HEK293 (cell line): Measurements from ENCODE around the gene PDLIM7.

Experiments used
- CTCF ChIA-PET: fragments of 350-600 bp; formaldehyde crosslinking; extraction: SDS; loops from one replicate; lab custom pipeline; 2021; ENCODE audit warnings: antibody characterized with exemption; lab: Yijun Ruan, JAX
- POLR2A ChIA-PET: fragments of 300-600 bp; formaldehyde crosslinking; extraction: SDS; loops from one replicate; lab custom pipeline; 2020; ENCODE audit warnings: antibody characterized with exemption, inconsistent platforms; lab: Yijun Ruan, JAX
- H3K27ac ChIP-seq: fragments of 200-500 bp; sonication (Bioruptor generic); 2 replicates; pipeline ENCODE4 v1.5.1; 2014; ENCODE audit warnings: low read depth, low read length, control low read depth, inconsistent platforms; ENCODE audit errors: extremely low read depth
- H3K36me3 ChIP-seq, 2 experiments: fragments of 200-500 bp in 1 of 2; sonication (Bioruptor generic) in 1 of 2; 1 replicate in 1 of 2; 2 replicates in 1 of 2; pipeline ENCODE4 v1.5.1; 2014 to 2017; ENCODE audit warnings: inconsistent platforms in 2 of 2, low read length in 2 of 2; ENCODE audit not compliant: control insufficient read depth in 2 of 2, insufficient read depth in 1 of 2
- H3K4me1 ChIP-seq: fragments of 200-500 bp; sonication (Bioruptor generic); 2 replicates; pipeline ENCODE4 v1.5.1; 2014; ENCODE audit warnings: mild to moderate bottlenecking, low read length, inconsistent platforms; ENCODE audit not compliant: control insufficient read depth, insufficient read depth
- H3K4me3 ChIP-seq: 2 replicates; pipeline ENCODE4 v1.5.1; 2011; ENCODE audit warnings: low read depth, mild to moderate bottlenecking, control low read depth, low read length, moderate library complexity
- H3K9me3 ChIP-seq: fragments of 200-500 bp; sonication (Bioruptor generic); 2 replicates; pipeline ENCODE4 v1.5.1; 2014; ENCODE audit warnings: low read depth, low read length, inconsistent platforms; ENCODE audit not compliant: control insufficient read depth, insufficient read depth
- EGR2 ChIP-seq: fragments of 450-650 bp; formaldehyde crosslinking; IDR thresholded peaks from 2 replicates; pipeline ENCODE4 v1.5.1; 2016; ENCODE audit warnings: low read depth, missing biosample characterization, missing genetic modification characterization
- MYNN ChIP-seq: fragments of 450-650 bp; formaldehyde crosslinking; IDR thresholded peaks from 2 replicates; pipeline ENCODE4 v1.5.1; 2016; ENCODE audit warnings: missing biosample characterization, missing genetic modification characterization, borderline replicate concordance
- PATZ1 ChIP-seq: fragments of 450-650 bp; formaldehyde crosslinking; IDR thresholded peaks from 2 replicates; pipeline ENCODE4 v1.5.1; 2016; ENCODE audit warnings: missing biosample characterization, missing genetic modification characterization
- SCRT1 ChIP-seq: fragments of 450-650 bp; formaldehyde crosslinking; IDR thresholded peaks from 2 replicates; pipeline ENCODE4 v1.5.1; 2016; ENCODE audit warnings: missing biosample characterization, missing genetic modification characterization, borderline replicate concordance
- SCRT2 ChIP-seq: fragments of 450-650 bp; formaldehyde crosslinking; IDR thresholded peaks from 2 replicates; pipeline ENCODE4 v1.5.1; 2016; ENCODE audit warnings: missing biosample characterization, missing genetic modification characterization
- SP2 ChIP-seq: fragments of 450-650 bp; formaldehyde crosslinking; IDR thresholded peaks from 2 replicates; pipeline ENCODE4 v1.5.1; 2016; ENCODE audit warnings: missing biosample characterization, missing genetic modification characterization
- SP3 ChIP-seq: fragments of 450-650 bp; formaldehyde crosslinking; IDR thresholded peaks from 2 replicates; pipeline ENCODE4 v1.5.1; 2016; ENCODE audit warnings: missing biosample characterization, missing genetic modification characterization
- ZBTB48 ChIP-seq: fragments of 450-650 bp; formaldehyde crosslinking; IDR thresholded peaks from 2 replicates; pipeline ENCODE4 v1.5.1; 2016; ENCODE audit warnings: missing biosample characterization, missing genetic modification characterization
- ZFHX2 ChIP-seq: fragments of 450-650 bp; formaldehyde crosslinking; conservative IDR thresholded peaks from 2 replicates; pipeline ENCODE4 v1.5.1; 2016; ENCODE audit warnings: missing biosample characterization, missing genetic modification characterization
- ZNF157 ChIP-seq: fragments of 450-650 bp; formaldehyde crosslinking; IDR thresholded peaks from 2 replicates; pipeline ENCODE4 v1.5.1; 2016; ENCODE audit warnings: missing biosample characterization, missing genetic modification characterization
- ZNF366 ChIP-seq: fragments of 450-650 bp; formaldehyde crosslinking; conservative IDR thresholded peaks from 2 replicates; pipeline ENCODE4 v1.5.1; 2016; ENCODE audit warnings: missing biosample characterization, missing genetic modification characterization
- ZNF555 ChIP-seq: fragments of 450-650 bp; formaldehyde crosslinking; conservative IDR thresholded peaks from 2 replicates; pipeline ENCODE4 v1.5.1; 2017; ENCODE audit warnings: missing biosample characterization, mild to moderate bottlenecking, missing genetic modification characterization, inconsistent platforms
- ZNF600 ChIP-seq: fragments of 450-650 bp; formaldehyde crosslinking; IDR thresholded peaks from 2 replicates; pipeline ENCODE4 v1.5.1; 2016; ENCODE audit warnings: missing biosample characterization, missing genetic modification characterization
- ZNF692 ChIP-seq: fragments of 450-650 bp; formaldehyde crosslinking; IDR thresholded peaks from 2 replicates; pipeline ENCODE4 v1.5.1; 2016; ENCODE audit warnings: missing biosample characterization, missing genetic modification characterization
- ZNF776 ChIP-seq: fragments of 450-650 bp; formaldehyde crosslinking; IDR thresholded peaks from 2 replicates; pipeline ENCODE4 v1.5.0; 2017; ENCODE audit warnings: missing biosample characterization, missing genetic modification characterization, borderline replicate concordance
- TF ChIP-seq, protein P1 (sequence below): fragments of 450-650 bp; formaldehyde crosslinking; IDR thresholded peaks from 2 replicates; pipeline ENCODE4 v1.5.1; 2016; ENCODE audit warnings: missing biosample characterization, missing genetic modification characterization
- TF ChIP-seq, protein P2 (sequence below): fragments of 450-650 bp; formaldehyde crosslinking; IDR thresholded peaks from 2 replicates; pipeline ENCODE4 v1.5.1; 2016; ENCODE audit warnings: missing biosample characterization, missing genetic modification characterization, low read depth
- TF ChIP-seq, protein P3 (sequence below): fragments of 450-650 bp; formaldehyde crosslinking; IDR thresholded peaks from 2 replicates; pipeline ENCODE4 v1.5.1; 2016; ENCODE audit warnings: missing biosample characterization, missing genetic modification characterization, borderline replicate concordance

Gene PDLIM7

DNA sequence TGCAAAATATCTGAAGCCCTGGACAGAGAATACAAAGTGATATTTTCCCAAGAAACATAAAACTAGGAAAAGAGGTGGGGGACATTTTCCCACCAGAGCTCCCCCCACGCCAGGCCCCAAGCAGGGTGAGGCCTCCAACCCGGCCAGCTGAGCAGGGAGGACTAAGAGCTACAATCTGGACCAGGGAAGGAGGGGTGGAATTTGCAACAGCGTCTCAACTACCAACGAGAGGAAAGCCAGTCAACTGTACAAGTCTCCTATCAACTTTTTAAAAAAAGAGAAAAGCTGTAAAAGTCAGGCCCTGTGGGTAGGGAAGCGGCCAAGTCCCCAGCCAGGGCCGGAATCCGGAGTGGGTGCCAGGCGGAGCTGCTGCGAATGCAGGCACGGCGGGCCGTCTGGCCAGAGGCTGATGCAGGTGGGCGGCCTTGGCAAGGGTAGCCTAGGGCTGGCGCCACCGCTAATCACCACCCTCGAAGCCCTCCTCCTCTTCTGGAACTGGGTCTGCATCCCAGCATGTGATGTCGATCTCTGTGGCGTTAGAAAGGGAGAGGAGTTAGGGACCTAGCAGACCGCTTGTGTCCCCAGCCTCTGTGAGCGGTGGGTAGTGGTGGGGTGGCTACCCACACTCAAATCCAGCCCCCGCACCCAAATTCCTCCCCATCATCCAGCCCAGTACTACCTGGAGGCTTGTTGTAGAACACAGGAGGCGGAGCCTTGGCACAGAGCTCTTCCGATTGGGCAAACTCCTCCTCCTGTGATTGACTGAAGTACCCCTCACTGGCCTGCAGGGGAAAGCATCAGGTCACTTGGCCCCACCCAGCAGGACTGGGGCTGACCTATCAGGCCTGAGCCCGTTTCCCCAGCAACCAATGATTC is 40.2 kb downstream of the PDLIM7 start:
- Histone ChIP-seq H3K4me1 (peaks cover 8% of the 10 kb centered on the region), H3K4me3 (no peak overlapping the region), H3K36me3 (peaks cover 4 to 47% of the 10 kb centered on the region in 2 experiments; a peak in 2 of 3 replicates), H3K27ac (0 out of 2 replicates have a peak overlapping the region, but pooled peaks have one; percentile 11), H3K9me3 (no peaks in the 10 kb centered on the region)
- CTCF ChIA-PET: interaction anchor here (0.6 to 2.9 kb wide), 28 partner anchors 8 to 149 kb away, joined by 3 to 24 read pairs (median 4); partner anchors contain the start of genes MXD3, PDLIM7, PRR7 and SLC34A1
- POLR2A ChIA-PET: interaction anchor here (0.6 to 5.4 kb wide), 19 partner anchors 8 to 447 kb away, joined by 3 to 89 read pairs (median 5); partner anchors contain the start of genes DBN1, GRK6, MXD3 and PDLIM7
- TF ChIP-seq EGR2 (tag by site-specific recombination) (peak; percentile 84), SP2 (peak; percentile 87), SP3 (tag by site-specific recombination) (peak; percentile 37), PATZ1 (tag by site-specific recombination) (peak; percentile 11; the same call in 1 of the 2 replicates), ZFHX2 (tag by site-specific recombination) (peak; percentile 75), SCRT2 (peak; percentile 91), ZNF692 (tag by site-specific recombination) (no peak), ZNF555 (no peak), MYNN (peak; percentile 87; the same call in 1 of the 2 replicates), ZNF600 (tag by site-specific recombination) (peak; percentile 54; the same call in 1 of the 2 replicates), SCRT1 (tag by site-specific recombination) (0 out of 2 replicates have a peak, but pooled peaks have one; percentile 36)
- TF ChIP-seq, protein P1, sequence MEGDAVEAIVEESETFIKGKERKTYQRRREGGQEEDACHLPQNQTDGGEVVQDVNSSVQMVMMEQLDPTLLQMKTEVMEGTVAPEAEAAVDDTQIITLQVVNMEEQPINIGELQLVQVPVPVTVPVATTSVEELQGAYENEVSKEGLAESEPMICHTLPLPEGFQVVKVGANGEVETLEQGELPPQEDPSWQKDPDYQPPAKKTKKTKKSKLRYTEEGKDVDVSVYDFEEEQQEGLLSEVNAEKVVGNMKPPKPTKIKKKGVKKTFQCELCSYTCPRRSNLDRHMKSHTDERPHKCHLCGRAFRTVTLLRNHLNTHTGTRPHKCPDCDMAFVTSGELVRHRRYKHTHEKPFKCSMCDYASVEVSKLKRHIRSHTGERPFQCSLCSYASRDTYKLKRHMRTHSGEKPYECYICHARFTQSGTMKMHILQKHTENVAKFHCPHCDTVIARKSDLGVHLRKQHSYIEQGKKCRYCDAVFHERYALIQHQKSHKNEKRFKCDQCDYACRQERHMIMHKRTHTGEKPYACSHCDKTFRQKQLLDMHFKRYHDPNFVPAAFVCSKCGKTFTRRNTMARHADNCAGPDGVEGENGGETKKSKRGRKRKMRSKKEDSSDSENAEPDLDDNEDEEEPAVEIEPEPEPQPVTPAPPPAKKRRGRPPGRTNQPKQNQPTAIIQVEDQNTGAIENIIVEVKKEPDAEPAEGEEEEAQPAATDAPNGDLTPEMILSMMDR (tag by site-specific recombination): peak; percentile 32; the same call in 1 of the 2 replicates
- TF ChIP-seq, protein P2, sequence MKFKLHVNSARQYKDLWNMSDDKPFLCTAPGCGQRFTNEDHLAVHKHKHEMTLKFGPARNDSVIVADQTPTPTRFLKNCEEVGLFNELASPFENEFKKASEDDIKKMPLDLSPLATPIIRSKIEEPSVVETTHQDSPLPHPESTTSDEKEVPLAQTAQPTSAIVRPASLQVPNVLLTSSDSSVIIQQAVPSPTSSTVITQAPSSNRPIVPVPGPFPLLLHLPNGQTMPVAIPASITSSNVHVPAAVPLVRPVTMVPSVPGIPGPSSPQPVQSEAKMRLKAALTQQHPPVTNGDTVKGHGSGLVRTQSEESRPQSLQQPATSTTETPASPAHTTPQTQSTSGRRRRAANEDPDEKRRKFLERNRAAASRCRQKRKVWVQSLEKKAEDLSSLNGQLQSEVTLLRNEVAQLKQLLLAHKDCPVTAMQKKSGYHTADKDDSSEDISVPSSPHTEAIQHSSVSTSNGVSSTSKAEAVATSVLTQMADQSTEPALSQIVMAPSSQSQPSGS: no peak
- TF ChIP-seq, all 188 proteins: peak for 10

DNA sequence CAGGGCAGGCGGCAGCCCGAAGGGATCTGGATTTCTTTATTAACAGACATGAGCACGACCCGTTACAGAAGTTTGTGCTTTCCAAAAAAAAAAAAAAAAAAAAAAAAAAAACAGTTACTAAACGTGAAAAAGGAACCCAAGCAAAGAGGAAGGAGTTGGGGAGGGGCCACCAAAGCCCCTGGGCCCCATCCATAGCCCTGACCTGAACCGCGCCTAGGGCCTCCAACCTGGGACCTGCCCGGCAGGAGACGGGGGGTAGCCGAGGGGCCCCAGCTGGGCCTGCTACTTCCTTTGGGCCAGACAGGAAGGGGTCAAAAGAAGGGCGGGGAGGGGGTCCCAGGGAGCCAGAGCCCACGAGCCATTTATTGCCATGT is 40.8 kb downstream of the PDLIM7 start:
- Histone ChIP-seq H3K27ac (0 out of 2 replicates have a peak overlapping the region, but pooled peaks have one; percentile 11), H3K36me3 (peaks cover 4 to 42% of the 10 kb centered on the region in 2 experiments; a peak in 2 of 3 replicates), H3K4me3 (no peak overlapping the region), H3K4me1 (peaks cover 8% of the 10 kb centered on the region), H3K9me3 (no peaks in the 10 kb centered on the region)
- CTCF ChIA-PET: interaction anchor here (0.6 to 2.9 kb wide), 17 partner anchors 10 to 147 kb away, joined by 3 to 24 read pairs (median 5); partner anchors contain the start of genes PDLIM7, PRR7 and SLC34A1
- POLR2A ChIA-PET: interaction anchor here (1.5 to 5.4 kb wide), 4 partner anchors 12 to 38 kb away, joined by 7 to 89 read pairs (median 13); partner anchors contain the start of genes GRK6 and PDLIM7
- TF ChIP-seq ZNF366 (tag by site-specific recombination) (no peak), EGR2 (tag by site-specific recombination) (no peak), ZNF157 (tag by site-specific recombination) (no peak), ZBTB48 (no peak), ZNF776 (tag by site-specific recombination) (no peak)
- TF ChIP-seq, protein P3, sequence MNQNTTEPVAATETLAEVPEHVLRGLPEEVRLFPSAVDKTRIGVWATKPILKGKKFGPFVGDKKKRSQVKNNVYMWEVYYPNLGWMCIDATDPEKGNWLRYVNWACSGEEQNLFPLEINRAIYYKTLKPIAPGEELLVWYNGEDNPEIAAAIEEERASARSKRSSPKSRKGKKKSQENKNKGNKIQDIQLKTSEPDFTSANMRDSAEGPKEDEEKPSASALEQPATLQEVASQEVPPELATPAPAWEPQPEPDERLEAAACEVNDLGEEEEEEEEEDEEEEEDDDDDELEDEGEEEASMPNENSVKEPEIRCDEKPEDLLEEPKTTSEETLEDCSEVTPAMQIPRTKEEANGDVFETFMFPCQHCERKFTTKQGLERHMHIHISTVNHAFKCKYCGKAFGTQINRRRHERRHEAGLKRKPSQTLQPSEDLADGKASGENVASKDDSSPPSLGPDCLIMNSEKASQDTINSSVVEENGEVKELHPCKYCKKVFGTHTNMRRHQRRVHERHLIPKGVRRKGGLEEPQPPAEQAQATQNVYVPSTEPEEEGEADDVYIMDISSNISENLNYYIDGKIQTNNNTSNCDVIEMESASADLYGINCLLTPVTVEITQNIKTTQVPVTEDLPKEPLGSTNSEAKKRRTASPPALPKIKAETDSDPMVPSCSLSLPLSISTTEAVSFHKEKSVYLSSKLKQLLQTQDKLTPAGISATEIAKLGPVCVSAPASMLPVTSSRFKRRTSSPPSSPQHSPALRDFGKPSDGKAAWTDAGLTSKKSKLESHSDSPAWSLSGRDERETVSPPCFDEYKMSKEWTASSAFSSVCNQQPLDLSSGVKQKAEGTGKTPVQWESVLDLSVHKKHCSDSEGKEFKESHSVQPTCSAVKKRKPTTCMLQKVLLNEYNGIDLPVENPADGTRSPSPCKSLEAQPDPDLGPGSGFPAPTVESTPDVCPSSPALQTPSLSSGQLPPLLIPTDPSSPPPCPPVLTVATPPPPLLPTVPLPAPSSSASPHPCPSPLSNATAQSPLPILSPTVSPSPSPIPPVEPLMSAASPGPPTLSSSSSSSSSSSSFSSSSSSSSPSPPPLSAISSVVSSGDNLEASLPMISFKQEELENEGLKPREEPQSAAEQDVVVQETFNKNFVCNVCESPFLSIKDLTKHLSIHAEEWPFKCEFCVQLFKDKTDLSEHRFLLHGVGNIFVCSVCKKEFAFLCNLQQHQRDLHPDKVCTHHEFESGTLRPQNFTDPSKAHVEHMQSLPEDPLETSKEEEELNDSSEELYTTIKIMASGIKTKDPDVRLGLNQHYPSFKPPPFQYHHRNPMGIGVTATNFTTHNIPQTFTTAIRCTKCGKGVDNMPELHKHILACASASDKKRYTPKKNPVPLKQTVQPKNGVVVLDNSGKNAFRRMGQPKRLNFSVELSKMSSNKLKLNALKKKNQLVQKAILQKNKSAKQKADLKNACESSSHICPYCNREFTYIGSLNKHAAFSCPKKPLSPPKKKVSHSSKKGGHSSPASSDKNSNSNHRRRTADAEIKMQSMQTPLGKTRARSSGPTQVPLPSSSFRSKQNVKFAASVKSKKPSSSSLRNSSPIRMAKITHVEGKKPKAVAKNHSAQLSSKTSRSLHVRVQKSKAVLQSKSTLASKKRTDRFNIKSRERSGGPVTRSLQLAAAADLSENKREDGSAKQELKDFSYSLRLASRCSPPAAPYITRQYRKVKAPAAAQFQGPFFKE: no peak
